HG02973 (cell line): Measurements from ENCODE around the gene TOMM34.

Experiments
- ATAC-seq: cut with Tn5 transposase; IDR thresholded peaks from one replicate; pipeline ENCODE4 v1.9.1; 2021; ENCODE audit warnings: moderate library complexity; ENCODE audit not compliant: unreplicated experiment

Gene TOMM34

GRCh38 chr20:44897133-44897532, 63.1 kb downstream of the TOMM34 start:
- no peak for ATAC-seq

GRCh38 chr20:44896583-44896982, 63.6 kb downstream of the TOMM34 start:
- no peak for ATAC-seq

GRCh38 chr20:44894959-44895358, 65.2 kb downstream of the TOMM34 start:
- ATAC-seq = no peak
